ENCODE results near the gene ROBO2. TPM values are rescaled to one million over a fixed set of nuclear protein-coding genes. Genes with fewer than 3 reads are reported as not detected.

The ROBO2 gene
- total and polyA plus RNA-seq, 10 of the 15 experiments (the other 5 are each of a cell fraction or from before 2014, with no cell fraction given), result 0.22 to 2.5 (median 0.81) TPM

DNA sequence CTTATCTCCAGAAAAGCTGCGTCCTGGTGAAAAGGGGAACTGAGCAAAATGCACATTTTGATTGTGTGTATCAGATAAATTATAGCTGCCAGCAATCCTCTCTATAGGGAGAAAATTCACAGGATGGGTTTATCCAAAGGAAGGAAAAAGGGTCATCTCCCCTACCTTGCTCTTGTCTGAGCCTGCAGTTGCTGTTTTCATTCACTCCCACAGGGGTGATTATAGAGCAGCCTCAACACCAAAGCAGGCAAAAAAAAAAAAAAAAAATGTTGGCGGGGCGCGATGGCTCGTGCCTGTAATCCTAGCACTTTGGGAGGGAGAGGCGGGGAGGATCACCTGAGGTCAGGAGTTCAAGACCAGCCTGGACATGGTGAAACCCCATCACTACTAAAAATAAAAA is 333.7 kb downstream of the ROBO2 start (continued):
- TF ChIP-seq, protein P1, sequence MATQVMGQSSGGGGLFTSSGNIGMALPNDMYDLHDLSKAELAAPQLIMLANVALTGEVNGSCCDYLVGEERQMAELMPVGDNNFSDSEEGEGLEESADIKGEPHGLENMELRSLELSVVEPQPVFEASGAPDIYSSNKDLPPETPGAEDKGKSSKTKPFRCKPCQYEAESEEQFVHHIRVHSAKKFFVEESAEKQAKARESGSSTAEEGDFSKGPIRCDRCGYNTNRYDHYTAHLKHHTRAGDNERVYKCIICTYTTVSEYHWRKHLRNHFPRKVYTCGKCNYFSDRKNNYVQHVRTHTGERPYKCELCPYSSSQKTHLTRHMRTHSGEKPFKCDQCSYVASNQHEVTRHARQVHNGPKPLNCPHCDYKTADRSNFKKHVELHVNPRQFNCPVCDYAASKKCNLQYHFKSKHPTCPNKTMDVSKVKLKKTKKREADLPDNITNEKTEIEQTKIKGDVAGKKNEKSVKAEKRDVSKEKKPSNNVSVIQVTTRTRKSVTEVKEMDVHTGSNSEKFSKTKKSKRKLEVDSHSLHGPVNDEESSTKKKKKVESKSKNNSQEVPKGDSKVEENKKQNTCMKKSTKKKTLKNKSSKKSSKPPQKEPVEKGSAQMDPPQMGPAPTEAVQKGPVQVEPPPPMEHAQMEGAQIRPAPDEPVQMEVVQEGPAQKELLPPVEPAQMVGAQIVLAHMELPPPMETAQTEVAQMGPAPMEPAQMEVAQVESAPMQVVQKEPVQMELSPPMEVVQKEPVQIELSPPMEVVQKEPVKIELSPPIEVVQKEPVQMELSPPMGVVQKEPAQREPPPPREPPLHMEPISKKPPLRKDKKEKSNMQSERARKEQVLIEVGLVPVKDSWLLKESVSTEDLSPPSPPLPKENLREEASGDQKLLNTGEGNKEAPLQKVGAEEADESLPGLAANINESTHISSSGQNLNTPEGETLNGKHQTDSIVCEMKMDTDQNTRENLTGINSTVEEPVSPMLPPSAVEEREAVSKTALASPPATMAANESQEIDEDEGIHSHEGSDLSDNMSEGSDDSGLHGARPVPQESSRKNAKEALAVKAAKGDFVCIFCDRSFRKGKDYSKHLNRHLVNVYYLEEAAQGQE (IDR thresholded peaks at IDR 0.05; ENCODE audit: low read depth, low read length), result no peak

DNA sequence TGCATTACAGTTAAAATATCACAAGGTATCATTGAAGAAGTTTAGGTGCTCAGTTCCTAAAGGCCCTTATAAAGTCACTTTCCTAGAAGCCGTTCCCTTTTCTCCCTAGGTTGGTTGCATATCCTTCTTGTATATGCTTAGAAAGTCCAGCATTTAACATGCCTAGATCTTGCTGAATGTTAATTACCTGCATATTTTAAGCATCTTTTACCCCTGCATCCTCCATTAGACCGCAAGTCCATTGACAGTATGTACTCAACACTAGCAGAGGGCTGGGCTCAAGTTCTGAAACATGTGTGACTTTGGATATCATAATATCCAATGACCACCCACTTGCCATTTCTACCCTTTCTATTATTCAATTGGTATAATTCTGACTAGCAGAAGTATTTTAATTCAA is 336.6 kb downstream of the ROBO2 start:
- SMC1A ChIA-PET (ENCODE audit: uncharacterized antibody, unreplicated experiment), result no interaction called here
- no peaks in the 10 kb centered on the region for H3K36me3 ChIP-seq (ENCODE audit: control insufficient read depth in 2 of 2, insufficient read depth in 2 of 2, low read length in 1 of 2)
- RAD21 ChIA-PET (ENCODE audit: unreplicated experiment), result no interaction called here
- POLR2A ChIA-PET, result no interaction called here
- BruUV-seq (replicated peaks), result no TSS peak
- no peak overlapping the region for H3K4me3 ChIP-seq
- in situ Hi-C loops (cut with MboI) (no loop called here), intact Hi-C loops (cut with micrococcal nuclease; ENCODE audit: unreplicated experiment) (no loop called here)
- WGBS (ENCODE audit: insufficient coverage, insufficient replicate concordance, low lambda C conversion rate, missing lambda C conversion rate), result 0% methylated on average over 2 of the region's 2 CpGs
- no peak overlapping the region for H3K4me2 ChIP-seq (ENCODE audit: control insufficient read depth, insufficient read depth)
- H3K9me3 ChIP-seq (replicated peaks; ENCODE audit: control insufficient read depth, insufficient read depth, low read length), result no peaks in the 10 kb centered on the region
- FAIRE-seq, result no peak
- H2AFZ ChIP-seq (ENCODE audit: control insufficient read depth, low read depth, low read length), result no peak overlapping the region
- H3K9ac ChIP-seq (ENCODE audit: control insufficient read depth, insufficient read depth, low read length), result no peak overlapping the region
- DNase-seq (ENCODE audit: low read depth, low spot score), result no peak
- CTCF ChIA-PET, result no interaction called here
- ATAC-seq, result no peak
- no peaks in the 10 kb centered on the region for H3K79me2 ChIP-seq (ENCODE audit: control insufficient read depth, insufficient read depth, low read length)
- H4K20me1 ChIP-seq (ENCODE audit: control insufficient read depth, insufficient read depth), result no peaks in the 10 kb centered on the region
- H3K27me3 ChIP-seq (replicated peaks in 1 of 2; ENCODE audit: control insufficient read depth in 2 of 2, insufficient read depth in 2 of 2, low read length in 1 of 2), result no peaks in the 10 kb centered on the region
- H3K27ac ChIP-seq (ENCODE audit: control insufficient read depth, insufficient read depth), result no peak overlapping the region
- H3K4me1 ChIP-seq (ENCODE audit: control insufficient read depth, insufficient read depth, low read length), result no peaks in the 10 kb centered on the region
- TF ChIP-seq POLR2A (IDR thresholded peaks at IDR 0.05; ENCODE audit: low read depth, low read length) (no peak), NR2F1 (conservative IDR thresholded peaks at IDR 0.05) (no peak), ZNF217 (IDR thresholded peaks at IDR 0.05) (no peak), HCFC1 (IDR thresholded peaks at IDR 0.05; ENCODE audit: low read length) (no peak), YBX1 (IDR thresholded peaks at IDR 0.05) (no peak), BMI1 (IDR thresholded peaks at IDR 0.05; ENCODE audit: borderline replicate concordance) (no peak), NFIC (IDR thresholded peaks at IDR 0.05; ENCODE audit: low read depth, low read length) (no peak)
- TF ChIP-seq, protein P2, sequence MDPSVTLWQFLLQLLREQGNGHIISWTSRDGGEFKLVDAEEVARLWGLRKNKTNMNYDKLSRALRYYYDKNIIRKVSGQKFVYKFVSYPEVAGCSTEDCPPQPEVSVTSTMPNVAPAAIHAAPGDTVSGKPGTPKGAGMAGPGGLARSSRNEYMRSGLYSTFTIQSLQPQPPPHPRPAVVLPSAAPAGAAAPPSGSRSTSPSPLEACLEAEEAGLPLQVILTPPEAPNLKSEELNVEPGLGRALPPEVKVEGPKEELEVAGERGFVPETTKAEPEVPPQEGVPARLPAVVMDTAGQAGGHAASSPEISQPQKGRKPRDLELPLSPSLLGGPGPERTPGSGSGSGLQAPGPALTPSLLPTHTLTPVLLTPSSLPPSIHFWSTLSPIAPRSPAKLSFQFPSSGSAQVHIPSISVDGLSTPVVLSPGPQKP (IDR thresholded peaks at IDR 0.05; ENCODE audit: low read depth, low read length), result no peak
- TF ChIP-seq, protein P3, sequence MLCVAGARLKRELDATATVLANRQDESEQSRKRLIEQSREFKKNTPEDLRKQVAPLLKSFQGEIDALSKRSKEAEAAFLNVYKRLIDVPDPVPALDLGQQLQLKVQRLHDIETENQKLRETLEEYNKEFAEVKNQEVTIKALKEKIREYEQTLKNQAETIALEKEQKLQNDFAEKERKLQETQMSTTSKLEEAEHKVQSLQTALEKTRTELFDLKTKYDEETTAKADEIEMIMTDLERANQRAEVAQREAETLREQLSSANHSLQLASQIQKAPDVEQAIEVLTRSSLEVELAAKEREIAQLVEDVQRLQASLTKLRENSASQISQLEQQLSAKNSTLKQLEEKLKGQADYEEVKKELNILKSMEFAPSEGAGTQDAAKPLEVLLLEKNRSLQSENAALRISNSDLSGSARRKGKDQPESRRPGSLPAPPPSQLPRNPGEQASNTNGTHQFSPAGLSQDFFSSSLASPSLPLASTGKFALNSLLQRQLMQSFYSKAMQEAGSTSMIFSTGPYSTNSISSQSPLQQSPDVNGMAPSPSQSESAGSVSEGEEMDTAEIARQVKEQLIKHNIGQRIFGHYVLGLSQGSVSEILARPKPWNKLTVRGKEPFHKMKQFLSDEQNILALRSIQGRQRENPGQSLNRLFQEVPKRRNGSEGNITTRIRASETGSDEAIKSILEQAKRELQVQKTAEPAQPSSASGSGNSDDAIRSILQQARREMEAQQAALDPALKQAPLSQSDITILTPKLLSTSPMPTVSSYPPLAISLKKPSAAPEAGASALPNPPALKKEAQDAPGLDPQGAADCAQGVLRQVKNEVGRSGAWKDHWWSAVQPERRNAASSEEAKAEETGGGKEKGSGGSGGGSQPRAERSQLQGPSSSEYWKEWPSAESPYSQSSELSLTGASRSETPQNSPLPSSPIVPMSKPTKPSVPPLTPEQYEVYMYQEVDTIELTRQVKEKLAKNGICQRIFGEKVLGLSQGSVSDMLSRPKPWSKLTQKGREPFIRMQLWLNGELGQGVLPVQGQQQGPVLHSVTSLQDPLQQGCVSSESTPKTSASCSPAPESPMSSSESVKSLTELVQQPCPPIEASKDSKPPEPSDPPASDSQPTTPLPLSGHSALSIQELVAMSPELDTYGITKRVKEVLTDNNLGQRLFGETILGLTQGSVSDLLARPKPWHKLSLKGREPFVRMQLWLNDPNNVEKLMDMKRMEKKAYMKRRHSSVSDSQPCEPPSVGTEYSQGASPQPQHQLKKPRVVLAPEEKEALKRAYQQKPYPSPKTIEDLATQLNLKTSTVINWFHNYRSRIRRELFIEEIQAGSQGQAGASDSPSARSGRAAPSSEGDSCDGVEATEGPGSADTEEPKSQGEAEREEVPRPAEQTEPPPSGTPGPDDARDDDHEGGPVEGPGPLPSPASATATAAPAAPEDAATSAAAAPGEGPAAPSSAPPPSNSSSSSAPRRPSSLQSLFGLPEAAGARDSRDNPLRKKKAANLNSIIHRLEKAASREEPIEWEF (IDR thresholded peaks at IDR 0.05; ENCODE audit: insufficient replicate concordance, low read depth, low read length), result no peak
- TF ChIP-seq, protein P4, sequence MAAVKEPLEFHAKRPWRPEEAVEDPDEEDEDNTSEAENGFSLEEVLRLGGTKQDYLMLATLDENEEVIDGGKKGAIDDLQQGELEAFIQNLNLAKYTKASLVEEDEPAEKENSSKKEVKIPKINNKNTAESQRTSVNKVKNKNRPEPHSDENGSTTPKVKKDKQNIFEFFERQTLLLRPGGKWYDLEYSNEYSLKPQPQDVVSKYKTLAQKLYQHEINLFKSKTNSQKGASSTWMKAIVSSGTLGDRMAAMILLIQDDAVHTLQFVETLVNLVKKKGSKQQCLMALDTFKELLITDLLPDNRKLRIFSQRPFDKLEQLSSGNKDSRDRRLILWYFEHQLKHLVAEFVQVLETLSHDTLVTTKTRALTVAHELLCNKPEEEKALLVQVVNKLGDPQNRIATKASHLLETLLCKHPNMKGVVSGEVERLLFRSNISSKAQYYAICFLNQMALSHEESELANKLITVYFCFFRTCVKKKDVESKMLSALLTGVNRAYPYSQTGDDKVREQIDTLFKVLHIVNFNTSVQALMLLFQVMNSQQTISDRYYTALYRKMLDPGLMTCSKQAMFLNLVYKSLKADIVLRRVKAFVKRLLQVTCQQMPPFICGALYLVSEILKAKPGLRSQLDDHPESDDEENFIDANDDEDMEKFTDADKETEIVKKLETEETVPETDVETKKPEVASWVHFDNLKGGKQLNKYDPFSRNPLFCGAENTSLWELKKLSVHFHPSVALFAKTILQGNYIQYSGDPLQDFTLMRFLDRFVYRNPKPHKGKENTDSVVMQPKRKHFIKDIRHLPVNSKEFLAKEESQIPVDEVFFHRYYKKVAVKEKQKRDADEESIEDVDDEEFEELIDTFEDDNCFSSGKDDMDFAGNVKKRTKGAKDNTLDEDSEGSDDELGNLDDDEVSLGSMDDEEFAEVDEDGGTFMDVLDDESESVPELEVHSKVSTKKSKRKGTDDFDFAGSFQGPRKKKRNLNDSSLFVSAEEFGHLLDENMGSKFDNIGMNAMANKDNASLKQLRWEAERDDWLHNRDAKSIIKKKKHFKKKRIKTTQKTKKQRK (IDR thresholded peaks at IDR 0.05; ENCODE audit: low read depth, low read length), result no peak

Measured in GM12878 (cell line).